Stimulated activated CD8-positive, alpha-beta memory T cell treated with anti-CD3 and anti-CD28 coated beads, Interleukin-2, amount 100 ng/mL, for 48 hours (primary cell): ENCODE results near the gene RAB5A.
"Not testable (repeated sequence)": the region's sequence is repeated elsewhere in the genome, so short reads cannot be mapped to it uniquely, and the experiment has no call there.

ENCODE experiments used
- DNase-seq, 2 donors: peaks; one replicate each; pipeline ENCODE4 v3.0.0-alpha.2; 2020; ENCODE audit warnings: low read depth in 2 of 2

The RAB5A gene, protein sequence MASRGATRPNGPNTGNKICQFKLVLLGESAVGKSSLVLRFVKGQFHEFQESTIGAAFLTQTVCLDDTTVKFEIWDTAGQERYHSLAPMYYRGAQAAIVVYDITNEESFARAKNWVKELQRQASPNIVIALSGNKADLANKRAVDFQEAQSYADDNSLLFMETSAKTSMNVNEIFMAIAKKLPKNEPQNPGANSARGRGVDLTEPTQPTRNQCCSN

DNA sequence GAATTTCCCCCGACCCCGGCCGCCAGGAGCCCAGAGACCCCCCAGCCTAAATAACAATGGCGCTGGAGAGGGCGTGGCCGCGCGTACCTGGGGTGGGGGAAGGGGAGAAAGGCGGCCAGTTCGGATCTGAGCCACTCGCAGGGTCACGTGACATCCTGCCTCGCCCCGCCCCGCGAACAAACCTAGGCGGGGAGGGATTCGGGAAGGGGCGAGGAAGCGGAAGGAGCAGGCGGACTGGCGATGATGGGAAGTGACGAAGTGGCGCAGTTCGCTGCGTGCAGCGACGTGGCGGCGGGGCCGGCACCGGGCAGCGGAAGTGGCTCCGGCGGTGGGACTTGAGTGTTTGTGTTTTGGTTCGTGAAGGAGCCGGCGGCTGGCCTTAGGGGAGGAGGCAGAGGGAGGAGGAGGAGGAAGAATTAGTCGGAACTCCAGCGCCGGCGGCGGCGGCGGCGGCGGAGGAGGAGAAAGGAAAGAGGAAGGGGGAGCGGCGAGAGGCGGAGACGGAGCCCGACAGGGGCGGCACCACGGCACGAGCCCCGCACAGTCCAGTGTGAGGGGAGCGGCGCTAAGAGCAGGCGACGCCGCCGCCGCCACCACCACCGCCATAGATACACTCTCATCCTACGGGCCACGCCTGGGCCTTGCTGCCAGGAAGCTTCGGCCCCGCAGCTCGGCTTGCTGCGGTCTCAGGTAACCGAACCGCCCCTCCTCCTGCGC lies at the start of gene RAB5A:
Gene RAB5A (plus strand): TSS at position 266 of the 717 bp plus-strand sequence. CDS start 3,802 bp downstream, outside the sequence.
- peak; percentile 94 for DNase-seq

DNA sequence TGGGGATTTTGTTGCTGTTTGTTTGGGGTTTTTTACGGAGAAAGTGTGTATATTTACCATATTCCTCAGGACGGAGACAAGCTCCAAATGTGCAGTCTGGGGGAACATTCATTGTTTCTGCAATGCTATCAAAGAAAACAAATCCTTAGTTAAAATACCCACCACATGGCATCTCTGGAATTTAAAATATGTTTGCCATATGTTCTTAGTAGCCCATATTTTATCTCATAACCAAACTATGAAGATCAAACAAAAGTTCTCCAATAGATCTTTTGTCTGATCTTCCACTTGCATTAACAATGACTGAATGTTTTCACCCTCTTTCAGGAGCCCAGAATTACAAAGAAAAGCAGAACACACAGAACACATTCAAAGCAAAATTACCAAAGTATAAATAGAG lies 48.2 kb upstream of the RAB5A start:
- no peak for DNase-seq

DNA sequence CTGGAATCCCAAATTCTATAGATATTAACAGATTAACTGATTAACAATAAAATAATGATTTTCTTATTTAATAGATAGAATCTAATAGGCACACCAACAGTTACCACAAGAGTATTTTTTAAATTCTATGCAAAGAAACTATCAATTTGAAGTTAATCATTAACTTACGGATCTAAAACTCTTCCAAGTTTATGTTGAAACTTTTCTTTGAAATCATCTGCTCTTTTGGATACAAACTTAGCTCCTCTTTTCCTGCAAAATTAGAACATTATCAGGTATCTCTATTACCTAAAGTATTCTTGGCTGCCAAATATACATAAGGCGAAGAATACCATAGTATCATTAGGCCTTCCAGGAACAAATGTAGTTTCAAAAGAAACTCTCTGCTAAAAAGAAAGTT lies 47.6 kb upstream of the RAB5A start:
- DNase-seq, result no peak

DNA sequence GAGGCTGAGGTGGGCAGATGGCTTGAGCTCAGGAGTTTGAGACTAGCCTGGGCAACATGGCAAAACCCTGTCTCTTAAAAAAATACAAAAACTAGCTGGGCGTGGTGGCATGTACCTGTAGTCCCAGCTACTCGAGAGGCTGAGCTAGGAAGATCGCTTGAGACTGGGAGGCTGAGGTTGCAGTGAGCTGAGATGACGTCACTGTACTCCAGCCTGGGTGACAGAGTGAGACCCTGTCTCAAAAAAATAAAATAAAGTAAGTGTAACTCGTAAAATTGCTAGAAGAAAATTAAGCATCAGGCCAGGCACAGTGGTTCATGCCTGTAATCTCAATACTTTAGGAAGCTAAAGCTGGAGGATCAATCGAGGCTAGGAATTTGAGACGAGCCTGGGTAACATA lies 47.1 kb upstream of the RAB5A start:
- DNase-seq, result not testable (repeated sequence)

DNA sequence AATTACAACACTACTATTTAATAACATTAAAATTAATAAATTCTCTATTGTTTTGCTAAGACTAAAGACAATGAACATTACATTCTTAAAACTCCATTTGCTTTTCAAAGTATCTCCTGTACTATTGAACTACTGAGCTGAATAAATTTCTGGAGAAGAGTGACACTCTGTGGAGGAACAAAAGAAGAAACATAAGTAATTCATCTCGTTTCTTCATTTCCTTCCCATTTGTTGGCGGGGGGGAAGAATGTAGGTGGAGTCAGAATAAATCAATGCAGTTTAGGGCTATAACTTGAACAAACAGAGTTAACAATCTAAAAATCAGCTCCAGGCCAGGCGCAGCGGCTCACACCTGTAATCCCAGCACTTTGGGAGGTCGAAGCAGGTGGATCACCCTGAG lies 45.6 kb upstream of the RAB5A start:
- no peak for DNase-seq

DNA sequence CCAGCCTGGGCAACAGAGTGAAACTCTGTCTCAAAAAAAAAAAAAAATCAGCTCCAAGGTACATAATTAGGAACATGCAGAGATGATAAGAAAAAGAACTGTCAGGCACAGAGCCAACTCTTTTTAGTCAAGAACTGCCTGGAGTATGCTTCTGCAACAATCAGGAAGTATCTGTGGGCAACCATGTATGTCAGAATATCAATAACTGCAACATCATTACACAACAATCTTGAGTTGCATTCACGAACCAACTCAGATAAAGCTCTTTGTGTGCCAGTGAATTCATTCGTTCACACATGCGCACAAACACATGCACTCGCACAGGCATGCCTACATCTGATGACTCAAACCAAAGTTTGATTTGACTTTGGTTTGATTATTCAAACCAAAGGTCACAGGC lies 45.0 kb upstream of the RAB5A start:
- no peak for DNase-seq

DNA sequence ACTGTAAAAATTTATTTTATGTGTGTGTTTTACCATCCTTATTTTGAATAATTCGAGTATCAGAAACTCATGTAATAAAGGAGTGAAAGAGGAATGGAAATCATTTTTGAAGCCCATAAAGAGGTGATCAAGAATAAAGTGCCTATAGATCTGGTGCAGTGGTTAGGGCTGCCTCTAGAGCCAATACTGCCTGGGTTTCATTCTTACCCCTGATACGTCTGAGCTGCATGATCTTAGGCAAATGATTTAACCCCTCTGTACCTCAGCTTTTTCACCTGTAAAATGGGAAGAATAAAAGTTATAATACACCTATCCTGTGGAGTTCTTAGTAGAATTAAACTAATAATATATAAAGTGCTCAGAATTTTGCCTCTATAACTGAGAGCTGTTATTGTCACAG lies 43.2 kb upstream of the RAB5A start:
- DNase-seq, result no peak

DNA sequence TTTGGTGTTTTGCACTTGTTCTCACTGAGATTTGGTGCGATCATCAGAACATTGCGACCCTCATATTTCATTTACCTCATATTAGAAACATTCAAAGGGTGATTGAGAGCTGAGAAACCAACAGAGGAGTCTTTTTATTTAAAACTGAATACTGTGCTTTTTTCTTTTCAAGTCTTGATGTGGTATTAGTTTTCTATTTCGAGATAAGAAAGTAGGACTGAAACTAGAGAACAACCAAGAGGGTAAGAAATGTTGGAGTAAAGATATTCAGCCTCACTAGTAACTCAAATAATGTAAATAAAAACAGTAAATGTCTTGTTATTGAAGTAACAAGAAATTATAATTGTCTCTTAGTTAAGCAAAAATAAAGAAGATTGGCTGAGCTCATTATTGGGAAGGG lies 39.4 kb upstream of the RAB5A start:
- DNase-seq, result no peak

DNA sequence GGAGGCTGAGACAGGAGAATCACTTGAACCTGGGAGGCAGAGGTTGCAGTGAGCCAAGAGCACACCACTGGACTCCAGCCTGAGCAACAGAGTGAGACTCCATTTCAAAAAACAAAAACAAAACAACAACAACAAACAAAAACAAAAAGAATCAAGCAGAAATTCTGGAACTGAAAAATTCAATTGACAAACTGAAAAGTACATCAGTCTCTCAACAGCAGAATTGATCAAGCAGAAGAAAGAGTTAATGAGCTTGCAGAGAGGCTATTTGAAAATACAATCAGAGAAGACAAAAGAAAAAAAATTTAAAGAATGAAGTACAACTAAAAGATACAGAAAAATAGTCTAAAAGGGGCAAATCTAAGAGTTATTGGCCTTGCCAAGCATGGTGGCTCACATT lies 35.4 kb upstream of the RAB5A start:
- DNase-seq, result no peak

DNA sequence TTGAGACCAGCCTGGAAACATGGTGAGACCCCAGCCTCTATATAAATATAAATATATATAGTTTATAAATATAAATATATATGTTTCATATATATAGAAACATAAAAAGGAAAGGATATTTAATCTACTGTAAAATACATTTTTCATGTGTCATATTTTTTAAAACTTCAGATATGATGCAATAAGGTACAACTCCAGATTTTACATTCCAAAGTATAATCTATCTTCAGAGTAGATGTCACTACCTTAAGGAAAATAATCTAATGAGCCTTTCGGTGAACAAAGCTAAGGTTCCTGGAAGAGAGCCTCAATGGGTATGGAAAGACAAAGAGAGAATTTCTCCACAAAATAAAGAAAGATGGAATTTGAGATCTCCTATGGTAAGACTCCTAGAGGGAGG lies 29.7 kb upstream of the RAB5A start:
- DNase-seq, result no peak

DNA sequence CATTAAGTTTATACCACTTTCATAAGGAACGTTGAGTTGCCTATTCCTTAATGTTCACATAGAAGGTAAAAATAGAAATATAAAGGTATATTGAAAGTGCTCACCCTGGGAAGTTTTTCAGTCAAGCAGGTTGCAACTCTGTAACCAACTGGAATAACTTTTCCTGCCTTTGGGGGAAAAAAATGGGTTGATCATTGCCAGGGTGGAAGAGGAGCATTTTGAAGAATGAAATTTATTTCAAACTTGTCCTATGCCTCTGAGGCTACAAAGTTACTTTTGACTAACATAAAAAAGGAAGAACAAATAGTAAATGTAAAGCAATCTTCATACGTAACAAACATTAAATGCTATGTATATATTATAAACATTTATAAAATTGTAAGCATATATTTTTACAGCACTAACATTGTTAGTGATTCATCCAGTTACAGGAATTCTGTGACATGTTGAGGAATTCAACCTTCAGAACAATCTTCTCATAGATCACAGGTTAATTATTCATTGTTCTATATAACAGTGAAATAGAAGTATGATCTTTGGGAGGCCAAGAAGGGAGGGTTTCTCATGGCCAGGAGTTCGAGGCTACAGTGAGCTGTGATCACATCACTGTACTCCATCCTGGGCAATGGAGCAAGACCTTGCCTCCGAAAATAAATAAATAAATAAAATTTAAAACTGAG lies 26.4 kb upstream of the RAB5A start:
- no peak for DNase-seq

DNA sequence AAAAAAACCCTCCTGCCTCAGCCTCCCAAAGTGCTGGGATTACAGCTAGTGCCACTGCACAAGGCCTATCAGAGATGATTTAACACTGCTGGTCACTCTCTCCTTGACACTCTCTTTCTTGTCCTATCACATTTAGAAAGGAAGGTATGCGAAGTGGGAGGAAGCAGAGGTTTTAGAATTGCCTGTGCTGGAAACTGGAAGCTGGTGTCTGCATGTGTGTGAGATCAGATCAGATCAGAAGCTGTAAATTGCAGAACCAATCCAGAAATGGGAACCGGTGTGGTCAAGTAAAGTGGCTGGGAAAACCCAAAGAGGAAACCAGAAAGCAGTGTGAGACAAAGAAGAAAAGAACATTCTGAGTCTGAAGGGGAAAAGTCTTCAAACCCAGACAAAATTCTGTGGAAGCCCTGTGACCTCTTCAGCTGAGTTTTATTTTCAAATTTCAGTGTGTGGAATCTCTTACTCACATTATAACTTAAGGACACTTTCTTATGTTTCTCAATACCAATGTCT lies 15.7 kb upstream of the RAB5A start:
- DNase-seq, result peak in 1 of 2 donors; percentile 13

DNA sequence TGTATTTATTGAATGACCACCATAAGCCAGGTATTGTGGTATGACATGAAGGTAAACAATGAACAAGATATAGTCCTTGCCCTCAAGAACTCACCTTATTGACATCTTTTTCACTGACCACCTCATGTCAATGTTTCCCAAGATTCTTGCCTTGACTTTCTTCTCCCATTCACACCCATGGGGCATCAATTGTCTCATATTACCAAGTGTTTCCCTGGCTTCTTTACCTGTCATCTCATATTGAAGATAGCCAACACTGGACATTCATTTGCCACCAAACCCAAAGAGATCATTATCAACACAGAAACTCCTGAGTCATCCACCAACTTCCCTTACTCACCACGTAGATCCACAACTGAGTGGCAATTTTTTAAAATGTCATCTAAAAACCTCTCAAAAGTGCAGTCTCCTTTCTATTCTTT lies 15.1 kb upstream of the RAB5A start:
- DNase-seq, result no peak

DNA sequence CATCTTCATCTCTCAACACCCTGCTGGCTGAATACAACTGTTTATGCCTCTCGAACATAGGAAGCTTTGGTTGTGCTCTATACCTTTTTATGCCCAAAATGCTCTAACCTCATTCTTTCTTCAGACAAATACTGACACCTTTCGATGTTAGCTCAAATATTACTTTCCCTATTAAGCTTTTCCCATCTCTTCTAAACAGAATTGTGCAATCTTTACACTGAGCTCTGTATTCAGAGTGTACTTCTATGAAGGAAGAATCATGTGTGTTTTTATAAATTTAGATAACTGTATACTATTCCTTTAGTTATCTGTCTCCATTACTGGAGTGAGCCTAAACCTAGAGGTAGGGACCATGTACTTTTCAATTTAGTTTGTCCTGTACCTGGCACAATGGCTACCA lies 14.5 kb upstream of the RAB5A start:
- DNase-seq, result no peak

DNA sequence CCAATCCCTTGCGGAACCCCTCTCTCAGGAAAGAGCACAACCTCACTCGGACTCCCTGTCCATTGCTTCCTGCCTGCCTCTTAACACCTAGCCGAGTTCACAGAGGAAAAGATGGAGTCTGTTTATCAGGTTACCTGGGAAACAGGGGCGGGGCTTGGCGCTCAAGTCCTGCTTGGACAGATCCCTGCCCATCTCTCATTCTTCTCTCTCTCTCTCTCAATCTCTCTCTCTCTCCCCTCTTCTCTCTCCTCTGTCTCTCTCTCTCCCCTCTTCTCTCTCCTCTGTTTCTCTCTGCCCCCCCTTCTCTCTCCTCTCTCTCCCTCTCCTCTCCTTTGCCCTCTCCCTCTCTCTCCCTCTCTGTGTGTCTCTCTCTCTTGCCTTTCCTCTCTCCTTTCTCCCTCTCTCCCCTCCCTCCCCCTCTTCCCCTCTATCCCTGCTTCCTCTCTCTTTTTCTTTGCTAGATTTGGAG lies 12.8 kb upstream of the RAB5A start, which contains the start of gene EFHB:
Gene EFHB (minus strand): TSS at position 120 of the 469 bp plus-strand sequence. CDS start 199 bp downstream, outside the sequence.
- DNase-seq, result no peak

DNA sequence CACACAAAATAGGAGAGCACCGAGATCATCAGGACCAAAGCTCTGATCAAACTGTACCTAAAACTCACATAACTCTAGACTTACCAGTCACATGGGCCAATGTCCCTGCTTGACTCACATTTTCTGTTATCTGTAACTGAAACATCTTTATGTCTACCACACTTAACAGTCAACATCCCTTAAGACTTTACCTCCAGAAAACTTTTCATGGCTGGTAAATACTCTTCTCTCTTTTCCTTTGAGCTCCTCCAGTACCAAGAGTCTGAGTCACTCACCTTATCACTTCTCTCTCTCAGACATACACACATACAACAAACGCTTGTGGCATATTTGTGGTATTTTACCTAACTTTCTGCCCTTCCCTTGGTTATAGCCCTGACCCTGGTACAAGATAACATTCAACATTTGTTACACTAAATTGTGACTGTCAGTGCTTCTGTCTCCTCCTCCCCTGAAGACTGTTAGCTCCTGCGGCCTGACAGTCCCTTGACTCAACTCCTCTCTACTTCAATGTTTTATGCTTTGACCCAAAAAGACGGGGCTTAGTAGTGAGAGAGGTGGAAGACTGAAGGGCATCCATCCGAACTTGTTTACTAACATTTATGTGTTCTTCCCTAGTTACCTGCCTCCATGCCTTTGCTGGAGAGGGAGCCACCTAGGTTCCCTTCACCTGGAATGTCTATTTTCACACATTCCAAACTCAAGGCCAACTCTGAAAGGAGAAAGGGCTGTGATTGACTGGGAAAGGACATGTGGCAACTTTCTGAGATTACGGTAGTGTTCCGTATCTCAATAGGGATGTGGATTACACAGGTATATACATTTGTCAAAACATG lies 9.2 kb upstream of the RAB5A start:
- DNase-seq, result no peak

DNA sequence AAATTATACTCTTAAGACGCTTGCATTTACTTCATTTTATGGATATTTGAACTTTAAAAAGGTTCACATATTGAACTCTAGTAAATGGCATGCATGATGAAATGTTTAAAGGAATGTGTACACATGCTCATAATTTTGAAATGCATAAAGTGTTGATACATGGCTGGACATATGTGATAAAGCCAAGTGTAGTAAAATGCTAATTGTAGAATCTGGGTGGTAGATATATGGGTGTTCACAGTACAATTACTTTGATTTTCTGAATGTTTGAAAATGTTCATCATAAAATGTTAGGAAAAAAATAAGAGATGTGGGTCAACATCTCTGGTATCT lies 8.6 kb upstream of the RAB5A start:
- DNase-seq, result no peak

DNA sequence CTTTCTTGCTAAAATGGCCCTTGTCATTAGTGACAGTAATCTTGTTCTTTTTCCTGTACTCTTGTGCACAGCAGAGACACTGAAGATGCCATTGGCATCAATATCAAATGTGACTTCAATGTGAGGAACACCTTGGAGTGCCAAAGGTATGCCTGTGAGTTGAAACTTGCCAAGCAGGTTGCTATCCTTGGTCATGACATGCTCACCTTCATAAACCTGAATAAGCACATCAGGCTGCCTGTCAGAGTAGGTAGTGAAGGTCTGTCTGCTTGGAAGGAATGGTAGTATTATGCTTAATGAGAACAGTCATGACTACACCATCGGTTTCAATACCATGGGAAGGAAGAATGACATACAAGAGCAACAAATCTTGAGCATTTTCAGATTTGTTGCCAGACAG lies 6.3 kb upstream of the RAB5A start:
- no peak for DNase-seq

DNA sequence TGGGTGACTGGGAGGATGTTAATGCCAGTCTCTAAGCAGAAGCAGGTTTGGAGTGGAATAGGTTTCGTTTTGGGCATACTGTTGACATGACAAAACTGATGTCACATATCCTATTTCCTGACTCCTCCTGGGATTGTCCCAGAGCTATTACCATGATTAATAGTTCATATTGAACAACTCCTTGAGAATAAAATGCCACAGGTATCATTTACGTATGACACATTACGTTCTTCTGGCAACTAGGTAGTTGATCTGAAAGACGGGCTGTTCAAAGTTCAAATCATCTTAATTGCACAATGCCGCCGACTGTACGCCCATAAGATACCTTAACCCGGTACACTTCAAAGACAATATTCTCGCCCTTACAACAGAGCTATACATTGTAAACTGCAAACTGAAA lies 1.4 kb upstream of the RAB5A start:
- DNase-seq, result no peak

DNA sequence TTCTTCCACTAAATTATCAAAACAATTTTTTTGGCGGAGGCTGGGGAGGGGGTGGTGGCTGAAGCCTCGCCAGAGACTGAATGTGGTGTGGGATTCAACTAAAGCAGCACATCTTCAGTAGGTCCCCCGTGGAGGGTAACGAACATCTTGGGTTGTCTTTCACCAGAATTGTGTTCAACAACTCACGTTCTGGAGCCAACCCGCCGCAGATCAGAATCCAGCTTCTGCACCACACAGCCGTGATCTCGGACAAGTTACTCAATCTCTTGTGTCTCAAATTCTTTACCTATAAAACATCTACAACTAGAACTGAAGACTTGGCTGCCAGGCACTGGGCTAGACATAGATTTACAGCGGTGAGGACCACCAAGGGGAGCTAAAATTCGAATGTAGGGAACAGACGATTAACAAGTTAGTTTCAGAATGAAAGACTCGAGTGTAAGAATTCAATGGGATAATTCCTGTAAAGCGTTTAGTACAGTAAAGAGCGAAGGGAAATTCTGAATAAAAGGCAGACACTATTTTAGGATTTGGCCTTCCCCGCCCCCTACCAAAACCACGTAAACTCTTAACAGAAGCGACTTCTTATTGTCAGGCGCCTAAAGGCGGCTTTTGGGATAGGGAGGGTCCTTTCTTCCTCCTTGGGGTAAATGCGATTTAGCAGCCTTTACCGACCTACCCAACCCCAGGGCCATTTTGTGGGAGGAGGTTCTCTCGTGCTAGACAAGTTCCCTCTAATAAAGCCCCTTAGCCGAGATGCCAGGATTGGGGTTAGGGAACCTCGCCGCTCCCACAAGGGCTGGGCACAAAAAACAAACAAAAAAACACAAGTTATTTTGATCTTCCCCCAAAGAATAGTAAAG lies 697 bp upstream of the RAB5A start:
- no peak for DNase-seq
